GM12864 (cell line): ENCODE data around the gene MLXIPL.
"Not testable (repeated sequence)": the region's sequence is repeated elsewhere in the genome, so short reads cannot be mapped to it uniquely, and the experiment has no call there.

Experiments
- DNase-seq: peaks from one replicate; pipeline ENCODE4 v3.0.0-alpha.2; 2011; ENCODE audit warnings: low read depth
- H3K4me3 ChIP-seq: 2 replicates; pipeline ENCODE4 v1.5.1; 2011; ENCODE audit warnings: mild to moderate bottlenecking, low read depth, low read length, control low read depth
- CTCF ChIP-seq: IDR thresholded peaks from 2 replicates; pipeline ENCODE4 v1.5.1; 2011; ENCODE audit warnings: low read depth, mild to moderate bottlenecking, moderate library complexity, low read length, control low read depth, inconsistent platforms; ENCODE audit errors: missing control alignments

MLXIPL gene

DNA sequence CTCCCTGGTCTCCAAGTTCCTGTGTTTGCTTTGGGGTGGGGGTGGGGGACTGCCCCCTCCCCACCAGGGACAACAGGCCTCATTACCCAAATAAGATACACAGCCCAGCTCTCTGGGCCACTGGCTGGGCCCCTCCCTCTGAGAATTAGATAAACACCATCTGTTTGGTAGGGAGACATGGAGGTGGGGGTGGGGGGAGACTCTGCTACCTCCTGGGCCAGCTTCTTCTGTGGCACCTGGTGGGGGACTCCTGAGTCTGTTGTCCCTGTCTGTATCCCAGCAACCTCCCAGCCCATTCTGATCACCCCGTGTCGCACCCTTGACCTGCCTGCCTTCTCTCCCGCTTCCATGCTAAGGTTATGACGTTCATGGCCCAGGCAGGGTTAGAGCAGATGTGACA is 5.8 kb downstream of the MLXIPL start:
- H3K4me3 ChIP-seq: no peak overlapping the region
- DNase-seq: no peak
- no peak for TF ChIP-seq CTCF

GRCh38 chr7:73617520-73617919 is 6.8 kb downstream of the MLXIPL start:
- H3K4me3 ChIP-seq: not testable (repeated sequence)

GRCh38 chr7:73615886-73616285 is 8.4 kb downstream of the MLXIPL start:
- TF ChIP-seq CTCF: no peak
- DNase-seq: no peak
- H3K4me3 ChIP-seq: no peak overlapping the region

More at GRCh38 chr7:73617520-73617919, 6.8 kb downstream of the MLXIPL start:
- DNase-seq: not testable (repeated sequence)

DNA sequence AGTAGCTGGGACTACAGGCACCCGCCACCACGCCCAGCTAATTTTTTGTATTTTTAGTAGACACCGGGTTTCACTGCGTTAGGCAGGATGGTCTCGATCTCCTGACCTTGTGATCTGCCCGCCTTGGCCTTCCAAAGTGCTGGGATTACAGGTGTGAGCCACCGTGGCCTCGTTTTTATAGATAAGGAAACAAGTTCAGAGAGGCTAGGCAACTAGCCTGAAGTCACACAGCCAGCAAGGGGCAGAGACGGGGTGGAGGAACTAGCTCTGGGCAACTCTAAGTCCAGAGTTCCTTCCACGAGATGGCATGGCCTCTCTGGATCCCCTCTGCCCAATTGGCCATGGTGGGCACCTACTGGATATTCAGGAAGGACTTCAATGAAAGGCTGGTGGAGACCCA is 9.4 kb downstream of the MLXIPL start:
- H3K4me3 ChIP-seq, DNase-seq: not testable (repeated sequence)

DNA sequence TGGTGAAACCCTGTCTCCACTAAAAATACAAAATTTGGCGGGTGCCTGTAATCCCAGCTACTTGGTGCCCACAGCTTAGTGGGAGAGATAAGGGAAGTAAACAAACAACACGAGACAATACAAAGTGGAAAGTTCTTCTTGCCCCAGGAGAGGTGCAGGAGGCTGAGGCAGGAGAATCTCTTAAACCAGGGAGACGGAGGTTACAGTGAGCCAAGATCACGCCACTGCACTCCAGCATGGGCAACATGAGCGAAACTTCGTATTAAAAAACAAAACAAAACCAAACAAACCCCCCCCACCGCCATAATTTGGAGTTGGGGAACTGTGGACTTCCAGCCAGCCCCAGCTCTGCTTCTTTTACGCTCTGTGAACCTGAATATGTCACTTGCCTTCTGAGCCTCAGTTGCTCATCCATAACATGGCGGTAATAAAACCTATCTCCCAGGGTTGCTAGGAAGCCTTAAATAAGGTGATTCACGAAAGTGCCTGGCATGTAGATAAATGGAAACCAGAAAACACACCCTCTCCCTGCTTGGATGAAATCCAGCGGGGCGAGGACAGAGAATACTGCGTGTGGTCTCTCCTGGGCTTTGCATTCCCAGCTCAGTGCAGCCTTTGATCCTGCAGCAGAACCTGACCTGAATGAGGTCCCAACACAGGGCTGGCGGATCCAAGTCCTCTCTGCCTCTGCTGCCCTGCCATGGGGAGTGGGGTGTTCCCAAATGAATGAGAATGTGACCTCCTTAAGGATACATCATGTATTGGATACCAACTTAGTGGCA is 10.2 kb downstream of the MLXIPL start:
- no peak for TF ChIP-seq CTCF
- DNase-seq: no peak
- no peak overlapping the region for H3K4me3 ChIP-seq

DNA sequence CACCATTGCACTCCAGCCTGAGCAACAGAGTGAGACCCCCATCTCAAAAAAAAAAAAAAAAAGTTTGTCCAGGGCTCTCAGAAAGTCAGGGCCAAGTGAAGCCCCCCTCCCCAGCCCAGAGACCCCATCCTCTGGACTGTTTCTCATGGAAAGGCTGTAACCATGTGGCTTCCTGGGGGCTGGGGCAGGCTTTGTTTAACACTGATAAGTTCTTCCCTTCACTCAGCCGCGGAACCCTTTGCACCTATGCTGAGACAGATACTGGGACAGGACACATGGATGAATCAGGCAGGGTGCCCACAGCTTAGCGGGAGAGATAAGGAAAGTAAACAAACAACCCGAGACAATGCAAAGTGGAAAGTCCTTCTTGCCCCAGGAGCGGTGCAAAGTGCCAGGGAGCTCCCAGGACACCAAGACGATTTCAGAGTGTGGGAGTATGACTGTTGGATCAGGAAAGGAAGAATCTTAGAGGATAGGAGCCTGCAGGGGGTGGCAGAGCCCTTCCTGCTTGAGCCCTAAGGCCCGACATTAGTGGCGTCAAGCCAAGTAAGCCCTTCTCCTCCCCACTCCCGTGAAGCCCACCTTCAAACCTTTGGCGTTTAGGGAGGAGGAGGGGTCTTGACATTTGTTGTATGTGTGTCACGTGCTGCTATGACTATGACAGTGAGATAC is 11.6 kb downstream of the MLXIPL start:
- DNase-seq: no peak
- no peak for TF ChIP-seq CTCF
- no peak overlapping the region for H3K4me3 ChIP-seq

- DNase-seq: no peak
- no peak overlapping the region for H3K4me3 ChIP-seq
- TF ChIP-seq CTCF: no peak
These were observed 13.2 kb downstream of the MLXIPL start for GRCh38 chr7:73611017-73611555.

GRCh38 chr7:73610105-73610504 is 14.2 kb downstream of the MLXIPL start:
- no peak overlapping the region for H3K4me3 ChIP-seq
- DNase-seq: no peak
- TF ChIP-seq CTCF: no peak

DNA sequence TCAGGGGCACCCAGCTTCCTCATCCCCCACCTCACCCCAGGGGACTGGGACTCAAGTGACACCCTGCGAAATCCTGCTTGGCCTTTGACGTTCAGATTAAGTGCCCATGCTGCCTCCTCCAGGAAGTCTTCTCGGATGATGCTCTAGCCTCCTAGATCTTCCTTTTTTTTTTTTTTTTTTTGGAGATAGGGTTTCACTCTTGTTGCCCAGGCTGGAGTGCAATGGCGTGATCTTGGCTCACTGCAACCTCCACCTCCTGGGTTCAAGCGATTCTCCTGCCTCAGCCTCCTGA is 16.7 kb downstream of the MLXIPL start:
- H3K4me3 ChIP-seq, DNase-seq: not testable (repeated sequence)
